Neutrophil (primary cell): ENCODE data around the gene KRR1.

Experiments used
- H3K27ac ChIP-seq: fragments of 200-600 bp; sonication (generic); 2 replicates; pipeline ENCODE4 v1.5.1; 2016; ENCODE audit warnings: mild to moderate bottlenecking, moderate library complexity
- H3K27me3 ChIP-seq: fragments of 200-600 bp; sonication (generic); 2 replicates; pipeline ENCODE4 v1.6.0; 2016; ENCODE audit warnings: mild to moderate bottlenecking
- H3K36me3 ChIP-seq: fragments of 200-600 bp; sonication (generic); 2 replicates; pipeline ENCODE4 v1.5.1; 2017
- H3K4me1 ChIP-seq, 2 experiments: fragments of 200-600 bp in 1 of 2; sonication (generic) in 1 of 2; 1 replicate in 1 of 2; 2 replicates in 1 of 2; pipeline versions ENCODE4 v1.5.1 to v1.6.1; 2013 to 2016; ENCODE audit warnings: low read depth in 1 of 2, low read length in 1 of 2, mild to moderate bottlenecking in 1 of 2, moderate library complexity in 1 of 2; ENCODE audit not compliant: control insufficient read depth in 1 of 2, insufficient read depth in 1 of 2
- H3K4me3 ChIP-seq, 2 experiments: fragments of 200-600 bp in 1 of 2; sonication (generic) in 1 of 2; 1 replicate in 1 of 2; 2 replicates in 1 of 2; pipeline ENCODE4 v1.5.1; 2013 to 2016; ENCODE audit warnings: low read depth in 1 of 2, low read length in 1 of 2, mild to moderate bottlenecking in 1 of 2, moderate library complexity in 1 of 2
- H3K9me3 ChIP-seq: fragments of 200-600 bp; sonication (generic); 2 replicates; pipeline ENCODE4 v1.5.1; 2016
- CTCF ChIP-seq: fragments of 200-600 bp; sonication (generic); IDR thresholded peaks from 2 replicates; pipeline ENCODE4 v1.5.1; 2016; ENCODE audit warnings: antibody characterized with exemption

KRR1 gene

GRCh38 chr12:75529826-75530225 is 18.4 kb upstream of the KRR1 start:
- no peaks in the 10 kb centered on the region for H3K36me3 ChIP-seq
- no peak overlapping the region for H3K4me3 ChIP-seq
- TF ChIP-seq CTCF: no peak
- no peaks in the 10 kb centered on the region for H3K9me3 ChIP-seq
- H3K27ac ChIP-seq: no peak overlapping the region
- H3K4me1 ChIP-seq: no peaks in the 10 kb centered on the region
- peaks cover 6% of the 10 kb centered on the region for H3K27me3 ChIP-seq

GRCh38 chr12:75529316-75529715 is 17.9 kb upstream of the KRR1 start:
- Histone ChIP-seq H3K36me3 (no peaks in the 10 kb centered on the region), H3K4me3 (no peak overlapping the region), H3K27me3 (peaks cover 6% of the 10 kb centered on the region), H3K9me3 (no peaks in the 10 kb centered on the region), H3K4me1 (no peaks in the 10 kb centered on the region), H3K27ac (no peak overlapping the region)
- no peak for TF ChIP-seq CTCF

GRCh38 chr12:75528692-75529091 is 17.3 kb upstream of the KRR1 start:
- no peaks in the 10 kb centered on the region for H3K36me3 ChIP-seq
- TF ChIP-seq CTCF: no peak
- H3K4me3 ChIP-seq: no peak overlapping the region

GRCh38 chr12:75528272-75528671 is 16.9 kb upstream of the KRR1 start:
- Histone ChIP-seq H3K4me3 (no peak overlapping the region), H3K4me1 (no peaks in the 10 kb centered on the region), H3K36me3 (no peaks in the 10 kb centered on the region), H3K9me3 (no peaks in the 10 kb centered on the region), H3K27ac (no peak overlapping the region), H3K27me3 (peaks cover 3% of the 10 kb centered on the region)
- TF ChIP-seq CTCF: no peak

More at GRCh38 chr12:75528692-75529091, 17.3 kb upstream of the KRR1 start:
- Histone ChIP-seq H3K9me3 (no peaks in the 10 kb centered on the region), H3K27me3 (peaks cover 6% of the 10 kb centered on the region), H3K4me1 (no peaks in the 10 kb centered on the region), H3K27ac (no peak overlapping the region)

GRCh38 chr12:75526655-75527511 is 15.5 kb upstream of the KRR1 start:
- H3K27ac ChIP-seq: no peak overlapping the region
- no peaks in the 10 kb centered on the region for H3K36me3 ChIP-seq
- no peak for TF ChIP-seq CTCF
- H3K9me3 ChIP-seq: no peaks in the 10 kb centered on the region
- H3K4me3 ChIP-seq: no peak overlapping the region
- H3K27me3 ChIP-seq: no peaks in the 10 kb centered on the region
- H3K4me1 ChIP-seq: no peaks in the 10 kb centered on the region
